OCI-LY7 (cell line): ENCODE data around the gene TMEM178B. TPM values are rescaled to one million over a fixed set of nuclear protein-coding genes. Genes with fewer than 3 reads are reported as not detected.

ENCODE experiments used
- BruUV-seq: library from RNA; stranded (reverse); fragments of 400-500 nt; replicated peaks from 2 replicates; lab custom pipeline; 2021; lab: Mats Ljungman, UMichigan
- CTCF ChIA-PET: fragments of 300-600 bp; sonication (Branson Sonifier 250); formaldehyde crosslinking; loops from one replicate; lab custom pipeline; 2022; ENCODE audit warnings: antibody characterized with exemption; ENCODE audit not compliant: unreplicated experiment; lab: Charles Lee
- POLR2A ChIA-PET: fragments of 300-600 bp; sonication (Branson Sonifier 250); formaldehyde crosslinking; loops from one replicate; lab custom pipeline; 2022; ENCODE audit warnings: antibody characterized with exemption; lab: Charles Lee
- DNase-seq: peaks from one replicate; pipeline ENCODE4 v3.0.0-alpha.2; 2015; ENCODE audit warnings: low spot score
- H2AFZ ChIP-seq: fragments of 200-600 bp; sonication (generic), shearing (Covaris generic); 2 replicates; pipeline ENCODE4 v1.6.1; 2014; ENCODE audit warnings: mild to moderate bottlenecking, antibody characterized with exemption, low read length, moderate library complexity
- H3K27ac ChIP-seq: fragments of 200-600 bp; sonication (generic); 2 replicates; pipeline ENCODE4 v1.5.1; 2014; ENCODE audit warnings: mixed run types, low read depth, mild to moderate bottlenecking, moderate library complexity, low read length, inconsistent platforms; ENCODE audit not compliant: poor library complexity, severe bottlenecking
- H3K36me3 ChIP-seq: fragments of 200-600 bp; sonication (generic); 2 replicates; pipeline ENCODE4 v1.6.1; 2014; ENCODE audit warnings: mild to moderate bottlenecking, antibody characterized with exemption, low read length, moderate library complexity, mixed read lengths; ENCODE audit not compliant: insufficient read depth
- H3K4me1 ChIP-seq: fragments of 200-600 bp; sonication (generic); 2 replicates; pipeline ENCODE4 v1.5.1; 2014; ENCODE audit warnings: mild to moderate bottlenecking, low read length; ENCODE audit not compliant: insufficient read depth, poor library complexity, severe bottlenecking
- H3K4me2 ChIP-seq: fragments of 200-600 bp; sonication (generic); 2 replicates; pipeline ENCODE4 v1.6.1; 2014; ENCODE audit warnings: mild to moderate bottlenecking, low read length
- H3K4me3 ChIP-seq: fragments of 200-600 bp; sonication (generic); 2 replicates; pipeline ENCODE4 v1.5.1; 2014; ENCODE audit warnings: mild to moderate bottlenecking, low read depth, low read length; ENCODE audit not compliant: poor library complexity, severe bottlenecking
- H3K79me2 ChIP-seq: fragments of 200-600 bp; sonication (generic); 2 replicates; pipeline ENCODE4 v1.6.1; 2016; ENCODE audit warnings: low read depth, mild to moderate bottlenecking, low read length, moderate library complexity, mixed read lengths; ENCODE audit not compliant: insufficient read depth
- H3K9me2 ChIP-seq: fragments of 200-600 bp; sonication (generic); 2 replicates; pipeline ENCODE4 v1.6.1; 2016; ENCODE audit warnings: mild to moderate bottlenecking, low read length, mixed read lengths; ENCODE audit not compliant: insufficient read depth
- H3K9me3 ChIP-seq: fragments of 200-600 bp; sonication (generic); 2 replicates; pipeline ENCODE4 v1.6.1; 2014; ENCODE audit warnings: mild to moderate bottlenecking, mixed run types, low read length, mixed read lengths
- H4K20me1 ChIP-seq: fragments of 200-600 bp; sonication (generic); 2 replicates; pipeline ENCODE4 v1.6.1; 2014; ENCODE audit warnings: mild to moderate bottlenecking, antibody characterized with exemption, low read length, moderate library complexity, mixed read lengths; ENCODE audit not compliant: insufficient read depth
- CTCF ChIP-seq: fragments of 200-600 bp; sonication (generic); conservative IDR thresholded peaks from 2 replicates; pipeline ENCODE4 v1.5.1; 2014; ENCODE audit warnings: mild to moderate bottlenecking, antibody characterized with exemption, low read length, moderate library complexity, mixed read lengths
- EZH2phosphoT487 ChIP-seq: fragments of 200-600 bp; sonication (generic); IDR thresholded peaks from 2 replicates; pipeline ENCODE4 v1.6.1; 2018; ENCODE audit warnings: low read depth, borderline replicate concordance, mild to moderate bottlenecking, mixed run types, antibody characterized with exemption, low read length, moderate library complexity, mixed read lengths
- intact Hi-C: fragments of 100-400 bp; cut with micrococcal nuclease; formaldehyde crosslinking; loops from one replicate; pipeline ENCODE4 v1.10.0; 2022; ENCODE audit not compliant: unreplicated experiment
- total RNA-seq, 2 experiments: library from RNA; depleted of rRNA in 1 of 2; stranded (reverse); fragments of >200 nt in 1 of 2; shearing (Covaris generic) in 1 of 2; gene quantifications; 2 replicates each; pipeline ENCODE4 v1.2.3, GENCODE V29; 2014 to 2022

Gene TMEM178B
- total RNA-seq, 2 experiments from 2014 or later = not detected

GRCh38 chr7:141306081-141306480 is 232.2 kb downstream of the TMEM178B start:
- no peaks in the 10 kb centered on the region for H3K9me3 ChIP-seq
- no peak overlapping the region for H3K27ac ChIP-seq
- no peak overlapping the region for H3K4me2 ChIP-seq
- no peaks in the 10 kb centered on the region for H3K4me1 ChIP-seq
- ChIA-PET POLR2A (no interaction called here), CTCF (no interaction called here)
- TF ChIP-seq CTCF (no peak), EZH2phosphoT487 (no peak)
- H3K79me2 ChIP-seq = no peaks in the 10 kb centered on the region
- H3K36me3 ChIP-seq = no peaks in the 10 kb centered on the region
- no peak for DNase-seq
- intact Hi-C loops = no loop called here
- H2AFZ ChIP-seq = no peak overlapping the region
- no peaks in the 10 kb centered on the region for H4K20me1 ChIP-seq
- H3K4me3 ChIP-seq = no peak overlapping the region
- no TSS peak for BruUV-seq
- H3K9me2 ChIP-seq = no peaks in the 10 kb centered on the region

GRCh38 chr7:141312395-141312794 is 238.5 kb downstream of the TMEM178B start:
- H4K20me1 ChIP-seq = no peaks in the 10 kb centered on the region
- BruUV-seq = no TSS peak
- CTCF ChIA-PET = no interaction called here
- H3K4me2 ChIP-seq = no peak overlapping the region
- no peaks in the 10 kb centered on the region for H3K4me1 ChIP-seq
- no peaks in the 10 kb centered on the region for H3K79me2 ChIP-seq
- no peak for TF ChIP-seq CTCF
- TF ChIP-seq EZH2phosphoT487 = no peak
- H3K27ac ChIP-seq = no peak overlapping the region
- no peak overlapping the region for H2AFZ ChIP-seq
- intact Hi-C loops = no loop called here
- no peak for DNase-seq
- no peaks in the 10 kb centered on the region for H3K36me3 ChIP-seq
- POLR2A ChIA-PET = no interaction called here
- H3K9me3 ChIP-seq = no peaks in the 10 kb centered on the region
- H3K4me3 ChIP-seq = no peak overlapping the region
- H3K9me2 ChIP-seq = no peaks in the 10 kb centered on the region

GRCh38 chr7:141312828-141313521 is 239.1 kb downstream of the TMEM178B start:
- Histone ChIP-seq H4K20me1 (no peaks in the 10 kb centered on the region), H3K9me2 (no peaks in the 10 kb centered on the region), H2AFZ (no peak overlapping the region), H3K4me1 (no peaks in the 10 kb centered on the region), H3K9me3 (no peaks in the 10 kb centered on the region), H3K4me2 (no peak overlapping the region), H3K79me2 (no peaks in the 10 kb centered on the region), H3K27ac (no peak overlapping the region), H3K36me3 (no peaks in the 10 kb centered on the region), H3K4me3 (no peak overlapping the region)
- BruUV-seq = no TSS peak
- no peak for TF ChIP-seq EZH2phosphoT487
- TF ChIP-seq CTCF = no peak
- DNase-seq = no peak
- CTCF ChIA-PET = no interaction called here
- POLR2A ChIA-PET = no interaction called here
- intact Hi-C loops = no loop called here
